Stimulated activated CD8-positive, alpha-beta memory T cell treated with anti-CD3 and anti-CD28 coated beads, Interleukin-12 subunit alpha, Interleukin-12 subunit beta, amount 100 ng/mL, for 4 hours (primary cell): ENCODE data around the gene C13orf46.

ENCODE experiments used
- DNase-seq: peaks from one replicate; pipeline ENCODE4 v3.0.0-alpha.2; 2020; ENCODE audit warnings: low read depth

Gene C13orf46

GRCh38 chr13:113905942-113906341 is 67.9 kb downstream of the C13orf46 start:
- DNase-seq = no peak

DNA sequence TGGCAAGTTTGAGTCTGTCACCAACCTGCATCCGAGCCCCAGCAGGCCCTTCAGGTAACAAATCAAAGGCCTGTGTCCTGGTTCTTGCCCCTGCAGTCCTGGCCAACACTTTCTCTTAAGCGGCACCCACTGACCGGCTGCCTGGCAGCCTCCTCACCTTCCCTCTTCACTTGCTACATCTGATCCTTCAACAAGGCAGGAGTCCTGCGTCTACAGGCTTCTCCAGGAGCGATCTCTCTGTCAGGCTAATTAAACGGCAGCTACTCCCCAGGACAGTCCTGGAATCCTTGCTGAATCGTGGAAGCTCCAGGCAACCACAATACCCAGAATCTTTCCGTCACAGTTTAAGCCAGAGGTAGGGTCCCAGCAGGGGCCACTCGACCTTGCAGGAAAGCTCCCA is 68.9 kb downstream of the C13orf46 start:
- no peak for DNase-seq

DNA sequence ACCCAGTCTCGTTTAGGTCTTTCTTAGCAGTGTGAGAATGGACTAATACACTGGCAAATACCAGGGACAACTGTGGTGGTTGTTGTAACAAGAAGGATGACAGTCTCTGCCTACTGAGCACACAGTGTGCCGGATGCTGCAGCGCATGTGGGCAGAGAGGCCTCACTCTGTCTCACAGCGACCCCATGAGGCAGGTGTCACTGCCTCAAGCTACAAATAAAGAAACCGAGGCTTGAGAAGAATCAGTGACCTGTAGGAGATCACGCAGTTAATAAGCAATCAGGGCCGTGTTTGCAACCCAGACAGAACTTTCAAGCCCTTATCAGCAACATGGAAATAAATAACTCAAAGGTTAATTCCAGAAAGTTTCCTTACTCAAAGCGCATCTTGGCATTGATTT is 69.5 kb downstream of the C13orf46 start:
- DNase-seq = no peak

DNA sequence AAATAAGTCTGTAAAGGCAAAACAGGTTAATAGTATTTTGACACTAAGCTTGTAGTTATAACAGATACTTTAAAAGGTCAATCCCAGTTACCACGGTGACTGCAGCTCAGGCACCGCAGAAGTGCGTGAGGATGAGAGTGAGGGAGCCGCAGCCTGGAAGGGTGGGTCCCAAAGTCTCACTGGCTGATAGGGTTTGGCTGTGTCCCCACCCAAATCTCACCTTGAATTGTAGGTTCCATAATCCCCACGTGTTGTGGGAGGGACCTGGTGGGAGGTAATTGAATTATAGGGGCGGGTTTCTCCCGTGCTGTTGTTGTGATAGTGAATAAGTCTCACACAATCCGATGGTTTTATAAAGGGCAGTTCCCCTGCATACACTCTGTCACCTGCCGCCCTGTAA is 70.0 kb downstream of the C13orf46 start:
- DNase-seq = no peak
